Measurements from ENCODE around the gene ARIH2.
A peak's percentile ranks its signal among the peaks of the same experiment; 100 is the strongest.

The ARIH2 gene

GRCh38 chr3:49028673-49029562 is 110.3 kb downstream of the ARIH2 start, which contains the start of gene IMPDH2:
Gene IMPDH2 (minus strand): TSS chr3:49029398. CDS start chr3:49029350, 48 bp downstream.
- in situ Hi-C loops (cut with MboI; ENCODE audit: low sequenced_read_pairs, unreplicated experiment): no loop called here
- peak; percentile 3 for TF ChIP-seq CTCF (IDR thresholded peaks at IDR 0.05; ENCODE audit: borderline replicate concordance, control extremely low read depth, extremely low read depth, insufficient read depth, missing control alignments)
- peak; percentile 92 for DNase-seq (ENCODE audit: low spot score)

GRCh38 chr3:49029563-49029884 is 110.9 kb downstream of the ARIH2 start:
- DNase-seq (ENCODE audit: low spot score): no peak
- no peak for TF ChIP-seq CTCF (IDR thresholded peaks at IDR 0.05; ENCODE audit: borderline replicate concordance, control extremely low read depth, extremely low read depth, insufficient read depth, missing control alignments)
- in situ Hi-C loops (cut with MboI; ENCODE audit: low sequenced_read_pairs, unreplicated experiment): no loop called here

GRCh38 chr3:49030321-49030720 is 111.7 kb downstream of the ARIH2 start:
- TF ChIP-seq CTCF (IDR thresholded peaks at IDR 0.05; ENCODE audit: borderline replicate concordance, control extremely low read depth, extremely low read depth, insufficient read depth, missing control alignments): no peak
- DNase-seq (ENCODE audit: low spot score): no peak
- in situ Hi-C loops (cut with MboI; ENCODE audit: low sequenced_read_pairs, unreplicated experiment): no loop called here

GRCh38 chr3:49032646-49033304 is 114.1 kb downstream of the ARIH2 start:
- in situ Hi-C loops (cut with MboI; ENCODE audit: low sequenced_read_pairs, unreplicated experiment): no loop called here
- no peak for TF ChIP-seq CTCF (IDR thresholded peaks at IDR 0.05; ENCODE audit: borderline replicate concordance, control extremely low read depth, extremely low read depth, insufficient read depth, missing control alignments)
- no peak for DNase-seq (ENCODE audit: low spot score)

- no peak for DNase-seq (ENCODE audit: low spot score)
- no peak for TF ChIP-seq CTCF (IDR thresholded peaks at IDR 0.05; ENCODE audit: borderline replicate concordance, control extremely low read depth, extremely low read depth, insufficient read depth, missing control alignments)
- in situ Hi-C loops (cut with MboI; ENCODE audit: low sequenced_read_pairs, unreplicated experiment): no loop called here
Measured at GRCh38 chr3:49034650-49035049, 116.0 kb downstream of the ARIH2 start.

- TF ChIP-seq CTCF (IDR thresholded peaks at IDR 0.05; ENCODE audit: borderline replicate concordance, control extremely low read depth, extremely low read depth, insufficient read depth, missing control alignments): no peak
- DNase-seq (ENCODE audit: low spot score): no peak
- in situ Hi-C loops (cut with MboI; ENCODE audit: low sequenced_read_pairs, unreplicated experiment): no loop called here
Measured at GRCh38 chr3:49035281-49035680, 116.6 kb downstream of the ARIH2 start.
